Ishikawa (cell line): ENCODE measurements around the gene EXOSC1.

ENCODE experiments used
- CEBPB ChIP-seq: IDR thresholded peaks from 2 replicates; pipeline ENCODE4 v1.6.1; 2012
- CREB1 ChIP-seq: IDR thresholded peaks from 2 replicates; pipeline ENCODE4 v1.6.1; 2012; ENCODE audit warnings: low read depth
- EGR1 ChIP-seq: IDR thresholded peaks from 2 replicates; pipeline ENCODE4 v1.6.1; 2012
- EP300 ChIP-seq: IDR thresholded peaks from 2 replicates; pipeline ENCODE4 v1.6.1; 2012; ENCODE audit warnings: borderline replicate concordance
- FOXM1 ChIP-seq: IDR thresholded peaks from 2 replicates; pipeline ENCODE4 v1.6.1; 2012; ENCODE audit warnings: low read depth, borderline replicate concordance
- MAX ChIP-seq: IDR thresholded peaks from 2 replicates; pipeline ENCODE4 v1.6.1; 2012
- NFIC ChIP-seq: IDR thresholded peaks from 2 replicates; pipeline ENCODE4 v1.6.1; 2012
- RAD21 ChIP-seq: IDR thresholded peaks from 2 replicates; pipeline ENCODE4 v1.6.1; 2012; ENCODE audit warnings: low read depth
- TAF1 ChIP-seq: IDR thresholded peaks from 2 replicates; pipeline ENCODE4 v1.6.1; 2012; ENCODE audit warnings: low read depth, mild to moderate bottlenecking
- TCF12 ChIP-seq: IDR thresholded peaks from 2 replicates; pipeline ENCODE4 v1.6.1; 2012; ENCODE audit warnings: low read depth
- TEAD4 ChIP-seq: IDR thresholded peaks from 2 replicates; pipeline ENCODE4 v1.6.1; 2012
- USF1 ChIP-seq: IDR thresholded peaks from 2 replicates; pipeline ENCODE4 v1.6.1; 2012
- YY1 ChIP-seq: IDR thresholded peaks from 2 replicates; pipeline ENCODE4 v1.6.1; 2012; ENCODE audit warnings: low read depth
- ZBTB7A ChIP-seq: IDR thresholded peaks from 2 replicates; pipeline ENCODE4 v1.6.1; 2012; ENCODE audit warnings: low read depth
- TF ChIP-seq, protein P1 (sequence below): IDR thresholded peaks from 2 replicates; pipeline ENCODE4 v1.6.1; 2012; ENCODE audit warnings: low read depth, mild to moderate bottlenecking

EXOSC1 gene

GRCh38 chr10:97450828-97451227 is 5.0 kb upstream of the EXOSC1 start:
- TF ChIP-seq CEBPB (no peak), ZBTB7A (no peak), FOXM1 (no peak)

DNA sequence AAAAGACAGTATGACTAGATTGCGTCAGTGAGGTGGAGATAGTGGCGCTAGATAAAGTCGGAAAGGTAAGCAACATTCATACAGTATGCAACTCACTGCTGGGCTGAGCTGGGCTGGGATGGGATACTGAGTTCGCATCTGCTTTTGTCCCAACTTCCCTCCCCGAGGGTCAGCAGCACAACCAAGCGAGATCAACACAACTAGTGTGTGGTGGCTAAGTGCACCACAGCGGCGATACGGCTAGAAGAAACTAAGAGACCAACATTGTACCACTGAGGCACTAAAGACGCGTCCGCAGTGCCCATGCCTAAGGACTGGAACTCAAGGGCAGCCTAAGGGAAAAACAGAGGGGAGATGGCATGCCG is 467 bp downstream of the EXOSC1 start:
- TF ChIP-seq YY1, result no peak
- no peak for TF ChIP-seq USF1
- no peak for TF ChIP-seq TAF1
- no peak for TF ChIP-seq CREB1
- TF ChIP-seq, protein P1, sequence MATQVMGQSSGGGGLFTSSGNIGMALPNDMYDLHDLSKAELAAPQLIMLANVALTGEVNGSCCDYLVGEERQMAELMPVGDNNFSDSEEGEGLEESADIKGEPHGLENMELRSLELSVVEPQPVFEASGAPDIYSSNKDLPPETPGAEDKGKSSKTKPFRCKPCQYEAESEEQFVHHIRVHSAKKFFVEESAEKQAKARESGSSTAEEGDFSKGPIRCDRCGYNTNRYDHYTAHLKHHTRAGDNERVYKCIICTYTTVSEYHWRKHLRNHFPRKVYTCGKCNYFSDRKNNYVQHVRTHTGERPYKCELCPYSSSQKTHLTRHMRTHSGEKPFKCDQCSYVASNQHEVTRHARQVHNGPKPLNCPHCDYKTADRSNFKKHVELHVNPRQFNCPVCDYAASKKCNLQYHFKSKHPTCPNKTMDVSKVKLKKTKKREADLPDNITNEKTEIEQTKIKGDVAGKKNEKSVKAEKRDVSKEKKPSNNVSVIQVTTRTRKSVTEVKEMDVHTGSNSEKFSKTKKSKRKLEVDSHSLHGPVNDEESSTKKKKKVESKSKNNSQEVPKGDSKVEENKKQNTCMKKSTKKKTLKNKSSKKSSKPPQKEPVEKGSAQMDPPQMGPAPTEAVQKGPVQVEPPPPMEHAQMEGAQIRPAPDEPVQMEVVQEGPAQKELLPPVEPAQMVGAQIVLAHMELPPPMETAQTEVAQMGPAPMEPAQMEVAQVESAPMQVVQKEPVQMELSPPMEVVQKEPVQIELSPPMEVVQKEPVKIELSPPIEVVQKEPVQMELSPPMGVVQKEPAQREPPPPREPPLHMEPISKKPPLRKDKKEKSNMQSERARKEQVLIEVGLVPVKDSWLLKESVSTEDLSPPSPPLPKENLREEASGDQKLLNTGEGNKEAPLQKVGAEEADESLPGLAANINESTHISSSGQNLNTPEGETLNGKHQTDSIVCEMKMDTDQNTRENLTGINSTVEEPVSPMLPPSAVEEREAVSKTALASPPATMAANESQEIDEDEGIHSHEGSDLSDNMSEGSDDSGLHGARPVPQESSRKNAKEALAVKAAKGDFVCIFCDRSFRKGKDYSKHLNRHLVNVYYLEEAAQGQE, result no peak
- no peak for TF ChIP-seq TCF12
- no peak for TF ChIP-seq EGR1
- TF ChIP-seq NFIC, result no peak

DNA sequence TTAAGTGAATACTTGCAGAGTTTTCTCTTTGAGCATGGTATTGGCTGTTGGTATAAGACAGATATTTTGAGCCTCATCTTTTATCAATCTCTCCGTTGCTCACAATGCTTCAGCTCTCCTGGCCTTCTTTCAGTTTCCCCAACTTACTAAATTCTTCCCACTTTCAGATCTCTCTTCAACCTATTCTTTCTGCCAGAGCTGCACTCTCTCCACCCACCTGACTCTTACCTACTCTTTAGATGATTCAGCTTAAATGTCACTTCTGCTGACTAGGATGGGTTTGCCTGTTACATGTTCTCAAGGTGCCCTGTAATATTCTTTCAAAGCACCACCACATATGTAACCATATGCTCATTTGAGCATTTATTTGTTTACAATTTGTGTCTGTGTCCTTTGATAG is 1.6 kb downstream of the EXOSC1 start:
- no peak for TF ChIP-seq TAF1
- TF ChIP-seq MAX, result no peak
- TF ChIP-seq ZBTB7A, result no peak
- TF ChIP-seq RAD21, result no peak
- no peak for TF ChIP-seq EGR1
- TF ChIP-seq CEBPB, result no peak
- TF ChIP-seq CREB1, result no peak
- TF ChIP-seq EP300, result no peak
- TF ChIP-seq, protein P1, result no peak
- no peak for TF ChIP-seq YY1
- TF ChIP-seq TEAD4, result no peak
- TF ChIP-seq NFIC, result no peak
- TF ChIP-seq USF1, result no peak

DNA sequence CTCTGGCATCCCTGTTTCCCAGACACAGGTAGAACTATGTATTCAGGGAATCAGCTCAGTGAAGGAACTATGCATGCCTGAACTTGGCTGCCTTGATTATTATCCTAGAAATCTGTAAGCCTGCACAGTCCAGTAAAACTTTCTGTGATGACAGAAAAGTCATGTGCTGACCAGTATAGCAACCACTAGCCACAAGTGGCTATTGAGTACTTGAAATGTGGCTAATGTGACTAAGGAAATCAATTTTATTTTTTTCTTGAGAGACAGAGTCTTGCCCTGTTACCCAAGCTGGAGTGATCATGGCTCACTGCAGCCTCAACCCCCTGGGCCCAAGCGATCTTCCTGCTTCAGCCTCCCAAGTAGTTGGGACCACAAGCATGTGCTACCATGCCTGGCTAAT is 3.5 kb downstream of the EXOSC1 start:
- TF ChIP-seq EGR1 (no peak), CREB1 (no peak), EP300 (no peak), TEAD4 (no peak), NFIC (no peak), FOXM1 (no peak), USF1 (no peak), ZBTB7A (no peak)

DNA sequence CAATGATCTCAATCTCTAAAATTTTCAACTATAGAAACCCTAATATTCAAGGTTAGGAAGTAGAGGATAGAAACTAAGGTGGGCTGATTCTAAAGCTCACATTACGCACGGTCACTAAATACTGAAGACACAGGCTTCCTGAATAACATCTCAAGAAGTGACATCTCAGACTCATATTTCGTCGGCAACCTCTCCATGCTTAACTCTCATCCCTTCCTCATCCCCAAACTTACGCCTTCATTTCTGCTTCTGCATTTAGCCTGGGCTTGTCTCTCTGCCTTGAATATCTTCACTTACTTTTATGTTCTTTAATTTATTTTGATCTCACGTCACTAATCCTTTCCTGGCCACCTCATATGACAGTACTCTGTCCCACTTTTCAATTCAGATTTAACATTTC is 10.6 kb downstream of the EXOSC1 start:
- TF ChIP-seq TAF1, result no peak
- no peak for TF ChIP-seq MAX
- TF ChIP-seq TCF12, result no peak
- TF ChIP-seq CREB1, result no peak
- TF ChIP-seq TEAD4, result no peak
- TF ChIP-seq CEBPB, result no peak

DNA sequence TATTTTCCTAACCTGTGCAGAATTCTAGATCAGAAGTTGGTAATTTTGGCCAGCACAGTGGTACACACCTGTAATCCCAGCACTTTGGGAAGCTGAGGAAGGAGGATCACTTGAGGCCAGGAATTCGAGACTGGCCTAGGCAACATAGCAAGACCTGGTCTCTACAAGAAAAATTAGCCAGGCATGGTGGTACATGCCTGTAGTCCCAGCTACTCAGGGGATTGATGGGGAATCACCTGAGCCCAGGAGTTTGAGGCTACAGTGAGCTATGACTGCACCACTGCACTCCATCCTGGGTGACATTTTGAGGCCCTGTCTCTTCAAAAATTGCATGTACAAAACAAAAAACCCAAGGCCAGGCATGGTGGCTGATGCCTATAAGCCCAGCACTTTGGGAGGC is 11.2 kb downstream of the EXOSC1 start:
- TF ChIP-seq TEAD4 (no peak), NFIC (no peak), CEBPB (no peak), CREB1 (no peak), FOXM1 (no peak), MAX (no peak), EP300 (no peak), TCF12 (no peak), ZBTB7A (no peak), TAF1 (no peak), YY1 (no peak), USF1 (no peak), EGR1 (no peak), RAD21 (no peak)
- TF ChIP-seq, protein P1, result no peak
